ENCODE results near the gene NOS2. TPM values are rescaled to one million over a fixed set of nuclear protein-coding genes. Genes with fewer than 3 reads are reported as not detected.
"Not testable (repeated sequence)": the region's sequence is repeated elsewhere in the genome, so short reads cannot be mapped to it uniquely, and the experiment has no call there.

NOS2 gene
- total and polyA plus RNA-seq, 2 donors: 0.21 to 0.33 TPM

GRCh38 chr17:27824745-27825144, 24.4 kb upstream of the NOS2 start:
- H3K36me3 ChIP-seq (ENCODE audit: control insufficient read depth in 2 of 2, insufficient read depth in 2 of 2, low read length in 1 of 2): no peaks in the 10 kb centered on the region
- 95% methylated on average over 4 of the region's 4 CpGs for WGBS
- no peaks in the 10 kb centered on the region for H3K27me3 ChIP-seq (ENCODE audit: control insufficient read depth in 2 of 2, insufficient read depth in 1 of 2, low read length in 1 of 2)

DNA sequence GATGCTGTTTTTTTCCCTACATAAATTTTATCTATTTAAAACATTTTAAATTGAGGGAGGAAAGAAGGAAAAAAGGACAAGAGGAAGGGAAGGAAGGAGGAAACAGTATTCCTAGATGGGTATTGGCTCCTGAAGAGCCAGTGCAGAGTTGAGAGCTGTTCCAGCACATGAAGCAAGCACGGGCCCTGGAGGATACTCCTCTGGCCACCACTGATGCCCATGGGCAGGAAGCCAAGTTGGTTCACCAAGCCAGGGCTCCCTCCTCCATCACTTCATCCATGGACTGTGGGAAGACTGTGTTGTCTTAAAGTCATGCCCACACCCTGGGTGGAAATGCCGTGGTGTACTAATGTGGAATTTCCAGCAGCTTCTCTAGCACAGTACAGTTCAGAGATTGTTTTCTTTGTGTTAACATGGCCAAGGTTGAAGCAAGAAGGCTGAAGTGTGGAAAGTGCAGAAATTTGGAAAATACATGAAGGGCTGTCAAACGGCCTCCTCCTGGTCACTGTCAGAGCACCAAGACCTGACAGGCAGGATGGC, 23.9 kb upstream of the NOS2 start:
- DNase-seq (ENCODE audit: low read depth in 6 of 9, low spot score in 9 of 9): no peak
- Histone ChIP-seq H3K9me3 (ENCODE audit: control insufficient read depth in 2 of 2, insufficient read depth in 1 of 2, low read length in 1 of 2) (peaks cover 0 to 1% of the 10 kb centered on the region in 2 donors), H3K27me3 (ENCODE audit: control insufficient read depth in 2 of 2, insufficient read depth in 1 of 2, low read length in 1 of 2) (no peaks in the 10 kb centered on the region), H3K4me3 (ENCODE audit: low read length in 2 of 2) (no peak overlapping the region), H3K4me1 (ENCODE audit: control insufficient read depth in 2 of 2, insufficient read depth in 2 of 2, low read length in 2 of 2) (no peaks in the 10 kb centered on the region), H3K36me3 (ENCODE audit: control insufficient read depth in 2 of 2, insufficient read depth in 2 of 2, low read length in 1 of 2) (no peaks in the 10 kb centered on the region), H3K27ac (ENCODE audit: low read depth in 1 of 2, low read length in 1 of 2) (no peak overlapping the region)
- 97% methylated on average over 3 of the region's 3 CpGs for WGBS

More at GRCh38 chr17:27824745-27825144, 24.4 kb upstream of the NOS2 start:
- Histone ChIP-seq H3K4me1 (ENCODE audit: control insufficient read depth in 2 of 2, insufficient read depth in 2 of 2, low read length in 2 of 2) (no peaks in the 10 kb centered on the region), H3K27ac (ENCODE audit: low read depth in 1 of 2, low read length in 1 of 2) (no peak overlapping the region), H3K4me3 (ENCODE audit: low read length in 2 of 2) (no peak overlapping the region), H3K9me3 (ENCODE audit: control insufficient read depth in 2 of 2, insufficient read depth in 1 of 2, low read length in 1 of 2) (peaks cover 0 to 1% of the 10 kb centered on the region in 2 donors)
- DNase-seq (ENCODE audit: low read depth in 6 of 9, low spot score in 9 of 9): no peak

DNA sequence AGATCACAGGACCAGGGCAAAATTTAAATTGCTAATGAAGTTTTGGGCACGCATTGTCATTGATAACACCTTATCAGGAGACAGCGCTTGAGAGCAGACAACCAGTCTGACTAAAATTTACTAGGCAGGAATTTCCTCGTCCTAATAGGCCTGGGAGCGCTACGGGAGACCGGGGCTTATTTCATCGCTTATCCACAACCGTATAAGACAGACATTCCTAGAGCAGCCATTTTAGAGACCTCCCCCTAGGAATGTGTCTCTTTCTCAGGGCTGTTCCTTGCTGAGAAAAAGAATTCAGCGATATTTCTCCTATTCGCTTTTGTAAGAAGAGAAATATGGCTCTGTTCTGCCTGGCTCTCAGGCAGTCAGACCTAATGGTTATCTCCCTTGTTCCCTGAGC, 21.8 kb upstream of the NOS2 start:
- H3K27me3 ChIP-seq (ENCODE audit: control insufficient read depth in 2 of 2, insufficient read depth in 1 of 2, low read length in 1 of 2); H3K27ac ChIP-seq (ENCODE audit: low read depth in 1 of 2, low read length in 1 of 2); H3K36me3 ChIP-seq (ENCODE audit: control insufficient read depth in 2 of 2, insufficient read depth in 2 of 2, low read length in 1 of 2); H3K9me3 ChIP-seq (ENCODE audit: control insufficient read depth in 2 of 2, insufficient read depth in 1 of 2, low read length in 1 of 2); H3K4me3 ChIP-seq (ENCODE audit: low read length in 2 of 2); H3K4me1 ChIP-seq (ENCODE audit: control insufficient read depth in 2 of 2, insufficient read depth in 2 of 2, low read length in 2 of 2); DNase-seq (ENCODE audit: low read depth in 6 of 9, low spot score in 9 of 9): not testable (repeated sequence)
- WGBS: 97% methylated on average over 10 of the region's 10 CpGs

DNA sequence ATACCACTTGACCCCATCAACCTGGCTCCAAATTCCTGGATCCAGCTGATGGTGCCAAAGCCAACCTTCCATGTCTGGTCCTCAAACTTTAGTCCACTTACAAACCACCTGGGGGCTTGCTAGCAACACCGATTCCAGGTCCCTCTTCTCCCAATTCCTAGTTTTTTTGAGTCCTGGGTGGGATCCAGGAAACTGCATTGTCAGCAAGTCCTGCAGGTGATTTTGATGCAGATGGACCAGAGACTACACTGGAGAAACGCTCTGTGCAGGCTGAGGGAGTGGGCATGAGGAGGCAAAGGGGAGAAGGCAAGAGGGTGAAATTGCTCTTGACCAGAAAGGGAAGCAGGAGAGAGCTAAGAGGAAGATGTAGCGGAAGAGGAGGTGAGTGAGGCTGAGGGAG, 21.0 kb upstream of the NOS2 start:
- no peak for DNase-seq (ENCODE audit: low read depth in 6 of 9, low spot score in 9 of 9)
- Histone ChIP-seq H3K4me3 (ENCODE audit: low read length in 2 of 2) (no peak overlapping the region), H3K27ac (ENCODE audit: low read depth in 1 of 2, low read length in 1 of 2) (no peak overlapping the region), H3K36me3 (ENCODE audit: control insufficient read depth in 2 of 2, insufficient read depth in 2 of 2, low read length in 1 of 2) (no peaks in the 10 kb centered on the region), H3K9me3 (ENCODE audit: control insufficient read depth in 2 of 2, insufficient read depth in 1 of 2, low read length in 1 of 2) (peaks cover 0 to 1% of the 10 kb centered on the region in 2 donors), H3K4me1 (ENCODE audit: control insufficient read depth in 2 of 2, insufficient read depth in 2 of 2, low read length in 2 of 2) (peaks cover 0 to 5% of the 10 kb centered on the region in 2 donors), H3K27me3 (ENCODE audit: control insufficient read depth in 2 of 2, insufficient read depth in 1 of 2, low read length in 1 of 2) (no peaks in the 10 kb centered on the region)
- WGBS: 94% methylated on average over 3 of the region's 3 CpGs

- no peak overlapping the region for H3K4me3 ChIP-seq (ENCODE audit: low read length in 2 of 2)
- H3K27me3 ChIP-seq (ENCODE audit: control insufficient read depth in 2 of 2, insufficient read depth in 1 of 2, low read length in 1 of 2): no peaks in the 10 kb centered on the region
- H3K27ac ChIP-seq (ENCODE audit: low read depth in 1 of 2, low read length in 1 of 2): no peak overlapping the region
- peaks cover 0 to under 1% of the 10 kb centered on the region in 2 donors for H3K9me3 ChIP-seq (ENCODE audit: control insufficient read depth in 2 of 2, insufficient read depth in 1 of 2, low read length in 1 of 2)
- H3K4me1 ChIP-seq (ENCODE audit: control insufficient read depth in 2 of 2, insufficient read depth in 2 of 2, low read length in 2 of 2): peaks cover 0 to 5% of the 10 kb centered on the region in 2 donors
- DNase-seq (ENCODE audit: low read depth in 6 of 9, low spot score in 9 of 9): no peak
- WGBS: 96% methylated on average over 1 of the region's 1 CpG
- no peaks in the 10 kb centered on the region for H3K36me3 ChIP-seq (ENCODE audit: control insufficient read depth in 2 of 2, insufficient read depth in 2 of 2, low read length in 1 of 2)
Observed at GRCh38 chr17:27819145-27819544, 18.8 kb upstream of the NOS2 start.

DNA sequence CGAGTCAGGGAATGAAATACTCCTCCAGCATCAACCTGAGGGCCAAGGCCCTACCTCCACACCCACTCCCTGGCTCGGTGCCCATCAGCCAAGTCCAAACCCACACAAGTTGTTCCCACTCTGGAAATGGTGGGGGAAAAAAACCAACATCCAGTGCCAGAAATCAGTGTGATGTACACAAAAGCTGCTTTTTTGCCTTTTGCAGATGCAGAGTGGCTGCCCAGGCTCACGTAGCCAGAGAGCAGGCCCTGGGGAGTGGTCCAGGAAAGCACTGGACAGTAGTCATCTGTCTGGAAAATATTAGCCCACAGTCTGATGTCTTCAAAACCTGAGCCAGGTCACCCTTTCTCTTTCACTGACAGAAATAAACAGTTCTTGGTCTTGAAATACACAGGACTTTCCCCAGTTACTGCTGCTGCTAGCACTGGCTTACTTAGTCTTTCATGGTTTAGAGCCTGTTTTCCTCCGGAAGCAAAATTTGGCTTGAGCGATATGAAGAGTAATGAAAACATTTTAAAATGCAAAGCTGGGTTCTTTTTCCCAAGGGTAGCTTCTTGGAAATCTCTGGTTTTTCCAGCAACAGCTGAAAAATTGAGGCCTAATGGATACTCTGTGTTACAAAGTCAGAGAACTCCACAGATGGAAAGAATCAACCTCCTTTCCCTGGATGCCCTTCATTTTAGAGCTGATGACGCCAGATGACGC, 18.2 kb upstream of the NOS2 start:
- no peaks in the 10 kb centered on the region for H3K27me3 ChIP-seq (ENCODE audit: control insufficient read depth in 2 of 2, insufficient read depth in 1 of 2, low read length in 1 of 2)
- DNase-seq (ENCODE audit: low read depth in 6 of 9, low spot score in 9 of 9): no peak
- H3K4me1 ChIP-seq (ENCODE audit: control insufficient read depth in 2 of 2, insufficient read depth in 2 of 2, low read length in 2 of 2): peaks cover 0 to 5% of the 10 kb centered on the region in 2 donors
- H3K4me3 ChIP-seq (ENCODE audit: low read length in 2 of 2): no peak overlapping the region
- 94% methylated on average over 7 of the region's 7 CpGs for WGBS
- peak overlapping the region in 1 of 2 donors; percentile 64 for H3K27ac ChIP-seq (ENCODE audit: low read depth in 1 of 2, low read length in 1 of 2)
- H3K36me3 ChIP-seq (ENCODE audit: control insufficient read depth in 2 of 2, insufficient read depth in 2 of 2, low read length in 1 of 2): no peaks in the 10 kb centered on the region
- no peaks in the 10 kb centered on the region for H3K9me3 ChIP-seq (ENCODE audit: control insufficient read depth in 2 of 2, insufficient read depth in 1 of 2, low read length in 1 of 2)

DNA sequence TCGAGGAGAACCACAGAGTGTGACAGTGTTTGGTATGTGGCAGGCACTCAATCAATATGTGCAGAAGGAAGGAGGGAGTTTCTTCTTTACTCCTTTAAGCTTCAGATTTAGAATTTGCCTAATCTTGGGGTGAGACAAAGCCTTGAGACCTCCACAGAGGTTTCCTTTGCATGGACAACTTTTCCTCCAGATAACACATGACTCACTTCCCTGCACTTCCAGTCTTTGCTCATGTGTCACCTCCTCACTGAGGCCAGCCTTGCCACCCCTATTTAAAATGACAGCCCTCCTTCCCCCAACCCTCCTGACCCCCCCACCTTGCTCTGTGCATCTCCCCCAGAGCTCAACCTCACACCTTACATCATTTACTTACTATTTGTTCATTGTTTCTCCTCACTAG, 17.4 kb upstream of the NOS2 start:
- no peaks in the 10 kb centered on the region for H3K27me3 ChIP-seq (ENCODE audit: control insufficient read depth in 2 of 2, insufficient read depth in 1 of 2, low read length in 1 of 2)
- H3K4me3 ChIP-seq (ENCODE audit: low read length in 2 of 2): no peak overlapping the region
- H3K36me3 ChIP-seq (ENCODE audit: control insufficient read depth in 2 of 2, insufficient read depth in 2 of 2, low read length in 1 of 2): no peaks in the 10 kb centered on the region
- no peaks in the 10 kb centered on the region for H3K9me3 ChIP-seq (ENCODE audit: control insufficient read depth in 2 of 2, insufficient read depth in 1 of 2, low read length in 1 of 2)
- H3K27ac ChIP-seq (ENCODE audit: low read depth in 1 of 2, low read length in 1 of 2): no peak overlapping the region
- H3K4me1 ChIP-seq (ENCODE audit: control insufficient read depth in 2 of 2, insufficient read depth in 2 of 2, low read length in 2 of 2): peaks cover 0 to 5% of the 10 kb centered on the region in 2 donors
- 63% methylated on average over 1 of the region's 1 CpG for WGBS
- no peak for DNase-seq (ENCODE audit: low read depth in 6 of 9, low spot score in 9 of 9)

GRCh38 chr17:27816946-27817345, 16.6 kb upstream of the NOS2 start:
- Histone ChIP-seq H3K27me3 (ENCODE audit: control insufficient read depth in 2 of 2, insufficient read depth in 1 of 2, low read length in 1 of 2) (no peaks in the 10 kb centered on the region), H3K9me3 (ENCODE audit: control insufficient read depth in 2 of 2, insufficient read depth in 1 of 2, low read length in 1 of 2) (no peaks in the 10 kb centered on the region), H3K27ac (ENCODE audit: low read depth in 1 of 2, low read length in 1 of 2) (no peak overlapping the region), H3K4me1 (ENCODE audit: control insufficient read depth in 2 of 2, insufficient read depth in 2 of 2, low read length in 2 of 2) (peaks cover 0 to 5% of the 10 kb centered on the region in 2 donors), H3K4me3 (ENCODE audit: low read length in 2 of 2) (no peak overlapping the region), H3K36me3 (ENCODE audit: control insufficient read depth in 2 of 2, insufficient read depth in 2 of 2, low read length in 1 of 2) (no peaks in the 10 kb centered on the region)
- no peak for DNase-seq (ENCODE audit: low read depth in 6 of 9, low spot score in 9 of 9)
- WGBS: 94% methylated on average over 3 of the region's 3 CpGs

DNA sequence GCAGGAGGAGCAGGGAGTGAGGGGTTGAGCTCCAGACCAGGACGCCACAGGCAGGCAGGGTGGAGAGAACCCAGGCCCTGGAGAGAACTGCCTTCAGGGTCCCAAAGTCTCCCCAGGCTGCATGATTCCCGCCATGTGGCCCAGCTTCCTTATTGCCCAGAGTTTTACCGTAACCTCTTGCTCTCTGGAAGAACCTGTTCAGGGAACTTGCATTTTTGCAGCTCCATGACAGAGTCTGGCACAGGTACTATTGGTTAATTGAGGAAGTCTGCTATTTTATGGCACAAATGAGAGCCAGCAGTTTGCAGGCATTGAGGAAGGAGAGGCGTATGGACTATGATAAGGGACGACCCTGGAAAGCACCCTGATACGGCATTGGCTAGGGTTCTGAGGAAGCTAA, 11.6 kb upstream of the NOS2 start:
- no peaks in the 10 kb centered on the region for H3K27me3 ChIP-seq (ENCODE audit: control insufficient read depth in 2 of 2, insufficient read depth in 1 of 2, low read length in 1 of 2)
- H3K27ac ChIP-seq (ENCODE audit: low read depth in 1 of 2, low read length in 1 of 2): no peak overlapping the region
- 91% methylated on average over 6 of the region's 6 CpGs for WGBS
- H3K4me3 ChIP-seq (ENCODE audit: low read length in 2 of 2): no peak overlapping the region
- H3K4me1 ChIP-seq (ENCODE audit: control insufficient read depth in 2 of 2, insufficient read depth in 2 of 2, low read length in 2 of 2): peaks cover 0 to 15% of the 10 kb centered on the region in 2 donors
- peaks cover 0 to 1% of the 10 kb centered on the region in 2 donors for H3K9me3 ChIP-seq (ENCODE audit: control insufficient read depth in 2 of 2, insufficient read depth in 1 of 2, low read length in 1 of 2)
- no peak for DNase-seq (ENCODE audit: low read depth in 6 of 9, low spot score in 9 of 9)
- H3K36me3 ChIP-seq (ENCODE audit: control insufficient read depth in 2 of 2, insufficient read depth in 2 of 2, low read length in 1 of 2): no peaks in the 10 kb centered on the region
